Measurements from ENCODE around the gene IQCC. TPM values are rescaled to one million over a fixed set of nuclear protein-coding genes. Genes with fewer than 3 reads are reported as not detected.

Gene IQCC
- total RNA-seq, 2 donors from 2014 or later: 4.7 to 6.3 TPM

- no peak for DNase-seq
- Histone ChIP-seq H3K27me3 (ENCODE audit: control insufficient read depth, insufficient read depth, low read length, poor library complexity, severe bottlenecking) (no peaks in the 10 kb centered on the region), H3K4me1 (ENCODE audit: control insufficient read depth, insufficient read depth, low read length) (no peaks in the 10 kb centered on the region), H3K4me3 (ENCODE audit: low read length) (no peak overlapping the region), H3K9me3 (ENCODE audit: control insufficient read depth, low read length) (no peaks in the 10 kb centered on the region), H3K9ac (ENCODE audit: extremely low read depth, low read length, poor library complexity, severe bottlenecking) (no peak overlapping the region), H3K27ac (ENCODE audit: low read depth, low read length) (no peak overlapping the region), H3K36me3 (ENCODE audit: control insufficient read depth, insufficient read depth, low read length) (peaks cover 90% of the 10 kb centered on the region)
- H3K36me3 Mint-ChIP-seq (ENCODE audit: low read depth): peaks cover 79% of the 10 kb centered on the region
- H3K4me3 Mint-ChIP-seq: no peak overlapping the region
- WGBS, 2 experiments (ENCODE audit: insufficient coverage in 1 of 2, insufficient read length in 1 of 2): 91 to 95% methylated on average over 7 to 9 of the region's 9 CpGs
- no peaks in the 10 kb centered on the region for H3K4me1 Mint-ChIP-seq
- no peak for TF ChIP-seq CTCF (conservative IDR thresholded peaks at IDR 0.05)
- H3K27me3 Mint-ChIP-seq (ENCODE audit: insufficient read depth): no peaks in the 10 kb centered on the region
- H3K27ac Mint-ChIP-seq: no peak overlapping the region
- no peaks in the 10 kb centered on the region for H3K9me3 Mint-ChIP-seq
These were observed 17.6 kb upstream of the IQCC start for GRCh38 chr1:32187850-32188249.

DNA sequence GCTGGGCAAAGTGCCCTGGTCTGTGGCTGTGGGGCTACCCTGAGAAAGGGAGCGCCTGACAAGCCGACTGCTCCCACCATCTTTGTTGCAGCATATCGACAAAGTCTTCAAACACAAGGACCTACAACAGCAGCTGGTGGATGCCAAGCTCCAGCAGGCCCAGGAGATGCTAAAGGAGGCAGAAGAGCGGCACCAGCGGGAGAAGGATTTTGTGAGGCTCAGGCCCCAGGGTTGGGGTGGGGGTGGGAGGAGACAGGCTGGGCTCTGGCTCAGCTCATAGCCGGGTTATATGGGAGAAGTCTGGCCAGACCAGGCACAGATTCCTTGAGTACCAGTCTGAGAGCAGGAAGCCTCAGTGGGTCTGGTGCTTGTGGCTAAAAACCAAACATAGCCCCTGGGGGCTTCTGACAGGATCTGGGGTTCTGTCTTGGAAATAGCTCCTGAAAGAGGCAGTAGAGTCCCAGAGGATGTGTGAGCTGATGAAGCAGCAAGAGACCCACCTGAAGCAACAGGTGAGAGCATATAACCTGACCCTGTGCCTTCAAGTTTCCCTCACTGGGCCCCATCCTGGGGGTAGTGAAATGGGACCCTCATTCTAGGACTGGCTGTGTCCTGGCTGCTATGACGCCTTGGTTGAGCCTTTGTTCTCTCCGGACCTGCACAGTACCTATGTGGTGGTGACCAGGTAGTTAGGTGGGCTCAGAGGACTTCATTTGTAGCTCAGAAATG, 13.1 kb upstream of the IQCC start:
- Mint-ChIP-seq H3K9me3 (no peaks in the 10 kb centered on the region), H3K27ac (peak overlapping the region; percentile 8), H3K27me3 (ENCODE audit: insufficient read depth) (no peaks in the 10 kb centered on the region), H3K36me3 (ENCODE audit: low read depth) (peaks cover 95% of the 10 kb centered on the region), H3K4me1 (no peaks in the 10 kb centered on the region), H3K4me3 (no peak overlapping the region)
- Histone ChIP-seq H3K4me1 (ENCODE audit: control insufficient read depth, insufficient read depth, low read length) (no peaks in the 10 kb centered on the region), H3K4me3 (ENCODE audit: low read length) (no peak overlapping the region), H3K36me3 (ENCODE audit: control insufficient read depth, insufficient read depth, low read length) (peaks cover 96% of the 10 kb centered on the region), H3K9ac (ENCODE audit: extremely low read depth, low read length, poor library complexity, severe bottlenecking) (no peak overlapping the region), H3K27ac (ENCODE audit: low read depth, low read length) (no peak overlapping the region), H3K9me3 (ENCODE audit: control insufficient read depth, low read length) (no peaks in the 10 kb centered on the region), H3K27me3 (ENCODE audit: control insufficient read depth, insufficient read depth, low read length, poor library complexity, severe bottlenecking) (no peaks in the 10 kb centered on the region)
- DNase-seq: no peak
- WGBS, 2 experiments (ENCODE audit: insufficient coverage in 1 of 2, insufficient read length in 1 of 2): 94 to 97% methylated on average over 5 to 8 of the region's 8 CpGs
- TF ChIP-seq CTCF (conservative IDR thresholded peaks at IDR 0.05): no peak

- Histone ChIP-seq H3K9me3 (ENCODE audit: control insufficient read depth, low read length) (no peaks in the 10 kb centered on the region), H3K27me3 (ENCODE audit: control insufficient read depth, insufficient read depth, low read length, poor library complexity, severe bottlenecking) (no peaks in the 10 kb centered on the region), H3K9ac (ENCODE audit: extremely low read depth, low read length, poor library complexity, severe bottlenecking) (no peak overlapping the region), H3K27ac (ENCODE audit: low read depth, low read length) (no peak overlapping the region), H3K4me1 (ENCODE audit: control insufficient read depth, insufficient read depth, low read length) (no peaks in the 10 kb centered on the region), H3K36me3 (ENCODE audit: control insufficient read depth, insufficient read depth, low read length) (peaks cover 82% of the 10 kb centered on the region), H3K4me3 (ENCODE audit: low read length) (no peak overlapping the region)
- no peak overlapping the region for H3K27ac Mint-ChIP-seq
- no peaks in the 10 kb centered on the region for H3K9me3 Mint-ChIP-seq
- WGBS, 2 experiments (ENCODE audit: insufficient coverage in 1 of 2, insufficient read length in 1 of 2): 88 to 95% methylated on average over 6 of the region's 6 CpGs
- DNase-seq: no peak
- H3K4me1 Mint-ChIP-seq: peaks cover 6% of the 10 kb centered on the region
- no peaks in the 10 kb centered on the region for H3K27me3 Mint-ChIP-seq (ENCODE audit: insufficient read depth)
- TF ChIP-seq CTCF (conservative IDR thresholded peaks at IDR 0.05): no peak
- H3K36me3 Mint-ChIP-seq (ENCODE audit: low read depth): peaks cover 72% of the 10 kb centered on the region
- H3K4me3 Mint-ChIP-seq: no peak overlapping the region
These were observed 10.5 kb upstream of the IQCC start for GRCh38 chr1:32194984-32195383.
